Type B pancreatic cell (in vitro differentiated cells): ENCODE measurements around the gene STXBP5. TPM values are rescaled to one million over a fixed set of nuclear protein-coding genes. Genes with fewer than 3 reads are reported as not detected.

Source experiments
- DNase-seq: peaks from one replicate; pipeline ENCODE4 v3.0.0; 2021; ENCODE audit warnings: mixed read lengths; ENCODE audit not compliant: unreplicated experiment; ENCODE audit errors: extremely low spot score
- H3K27ac Mint-ChIP-seq: 2 replicates; pipeline ENCODE4 v1.8.0; 2021; ENCODE audit warnings: mild to moderate bottlenecking, mixed read lengths
- H3K27me3 Mint-ChIP-seq: 2 replicates; pipeline ENCODE4 v1.8.0; 2021; ENCODE audit warnings: mixed read lengths
- H3K36me3 Mint-ChIP-seq: 2 replicates; pipeline ENCODE4 v1.8.0; 2021; ENCODE audit warnings: mixed read lengths
- H3K4me1 Mint-ChIP-seq: one replicate; pipeline ENCODE4 v1.8.0; 2021; ENCODE audit warnings: mixed read lengths; ENCODE audit not compliant: unreplicated experiment
- H3K4me3 Mint-ChIP-seq: 2 replicates; pipeline ENCODE4 v1.8.0; 2021; ENCODE audit warnings: mild to moderate bottlenecking, mixed read lengths
- H3K9me3 Mint-ChIP-seq: 2 replicates; pipeline ENCODE4 v1.8.0; 2021; ENCODE audit warnings: mixed read lengths
- CTCF ChIP-seq: fragments of 200-600 bp; sonication (generic); conservative IDR thresholded peaks from 2 replicates; pipeline ENCODE4 v1.5.0; 2021; ENCODE audit warnings: antibody characterized with exemption, mild to moderate bottlenecking
- total RNA-seq: library from RNA; stranded (reverse); gene quantifications from 2 replicates; pipeline ENCODE4 v1.2.1, GENCODE V29; 2021; ENCODE audit warnings: low replicate concordance

STXBP5 gene
- total RNA-seq, 1 donor from 2014 or later: 21.0 TPM

GRCh38 chr6:147416622-147417021 lies 212.4 kb downstream of the STXBP5 start:
- DNase-seq: no peak
- Mint-ChIP-seq H3K27me3 (peaks cover 12% of the 10 kb centered on the region), H3K9me3 (peaks cover 6% of the 10 kb centered on the region), H3K4me3 (no peak overlapping the region), H3K36me3 (no peaks in the 10 kb centered on the region), H3K27ac (no peak overlapping the region), H3K4me1 (no peaks in the 10 kb centered on the region)
- TF ChIP-seq CTCF: no peak

GRCh38 chr6:147417954-147418353 lies 213.7 kb downstream of the STXBP5 start:
- no peaks in the 10 kb centered on the region for H3K36me3 Mint-ChIP-seq
- H3K27me3 Mint-ChIP-seq: peaks cover 15% of the 10 kb centered on the region
- no peak for DNase-seq
- no peaks in the 10 kb centered on the region for H3K4me1 Mint-ChIP-seq
- no peaks in the 10 kb centered on the region for H3K9me3 Mint-ChIP-seq
- H3K27ac Mint-ChIP-seq: no peak overlapping the region
- TF ChIP-seq CTCF: no peak
- no peak overlapping the region for H3K4me3 Mint-ChIP-seq

- Mint-ChIP-seq H3K36me3 (no peaks in the 10 kb centered on the region), H3K9me3 (no peaks in the 10 kb centered on the region), H3K4me3 (no peak overlapping the region), H3K27ac (no peak overlapping the region), H3K4me1 (no peaks in the 10 kb centered on the region), H3K27me3 (peaks cover 18% of the 10 kb centered on the region)
- no peak for TF ChIP-seq CTCF
- no peak for DNase-seq
Observed at GRCh38 chr6:147418523-147418922, 214.3 kb downstream of the STXBP5 start.

- Mint-ChIP-seq H3K9me3 (no peaks in the 10 kb centered on the region), H3K4me3 (no peak overlapping the region), H3K27ac (no peak overlapping the region), H3K36me3 (no peaks in the 10 kb centered on the region), H3K27me3 (peaks cover 16% of the 10 kb centered on the region), H3K4me1 (no peaks in the 10 kb centered on the region)
- no peak for DNase-seq
- TF ChIP-seq CTCF: no peak
Observed at GRCh38 chr6:147421903-147422302, 217.7 kb downstream of the STXBP5 start.

- H3K36me3 Mint-ChIP-seq: no peaks in the 10 kb centered on the region
- H3K27ac Mint-ChIP-seq: no peak overlapping the region
- no peaks in the 10 kb centered on the region for H3K9me3 Mint-ChIP-seq
- H3K27me3 Mint-ChIP-seq: peaks cover 20% of the 10 kb centered on the region
- no peak for TF ChIP-seq CTCF
- peaks cover 7% of the 10 kb centered on the region for H3K4me1 Mint-ChIP-seq
- DNase-seq: no peak
- no peak overlapping the region for H3K4me3 Mint-ChIP-seq
Observed at GRCh38 chr6:147423111-147423510, 218.9 kb downstream of the STXBP5 start.

GRCh38 chr6:147429794-147430193 lies 225.6 kb downstream of the STXBP5 start:
- H3K9me3 Mint-ChIP-seq: peaks cover 4% of the 10 kb centered on the region
- H3K4me3 Mint-ChIP-seq: no peak overlapping the region
- H3K27ac Mint-ChIP-seq: no peak overlapping the region
- H3K27me3 Mint-ChIP-seq: peaks cover 22% of the 10 kb centered on the region
- DNase-seq: no peak
- no peaks in the 10 kb centered on the region for H3K36me3 Mint-ChIP-seq
- TF ChIP-seq CTCF: no peak
- peaks cover 16% of the 10 kb centered on the region for H3K4me1 Mint-ChIP-seq
